PFSK-1 (cell line): ENCODE measurements around the gene SH3TC1.
A peak's percentile ranks its signal among the peaks of the same experiment; 100 is the strongest.

Source experiments
- FOXP2 ChIP-seq: optimal IDR thresholded peaks from 2 replicates; pipeline ENCODE3; 2011; ENCODE audit warnings: borderline replicate concordance, control low read depth, inconsistent platforms; ENCODE audit not compliant: insufficient read depth; ENCODE audit errors: extremely low read length, extremely low read depth
- POLR2AphosphoS5 ChIP-seq: IDR thresholded peaks from 2 replicates; pipeline ENCODE4 v1.6.1; 2012; ENCODE audit warnings: low read depth, mild to moderate bottlenecking, control low read depth, low read length, moderate library complexity
- REST ChIP-seq, 2 experiments: IDR thresholded peaks; 2 replicates each; pipeline versions ENCODE4 v1.6.1 to v1.8.0; 2011 to 2012; ENCODE audit warnings: low read depth in 2 of 2, low read length in 2 of 2, control low read depth in 1 of 2, inconsistent platforms in 1 of 2, mild to moderate bottlenecking in 1 of 2, moderate library complexity in 1 of 2; ENCODE audit not compliant: insufficient read depth in 1 of 2
- SIN3A ChIP-seq: IDR thresholded peaks from 2 replicates; pipeline ENCODE4 v1.6.1; 2012; ENCODE audit warnings: mild to moderate bottlenecking, low read length, moderate library complexity, borderline replicate concordance; ENCODE audit not compliant: insufficient read depth
- TAF1 ChIP-seq: IDR thresholded peaks from 2 replicates; pipeline ENCODE4 v1.6.1; 2012; ENCODE audit warnings: low read length, control low read depth, borderline replicate concordance; ENCODE audit not compliant: insufficient read depth

SH3TC1 gene

DNA sequence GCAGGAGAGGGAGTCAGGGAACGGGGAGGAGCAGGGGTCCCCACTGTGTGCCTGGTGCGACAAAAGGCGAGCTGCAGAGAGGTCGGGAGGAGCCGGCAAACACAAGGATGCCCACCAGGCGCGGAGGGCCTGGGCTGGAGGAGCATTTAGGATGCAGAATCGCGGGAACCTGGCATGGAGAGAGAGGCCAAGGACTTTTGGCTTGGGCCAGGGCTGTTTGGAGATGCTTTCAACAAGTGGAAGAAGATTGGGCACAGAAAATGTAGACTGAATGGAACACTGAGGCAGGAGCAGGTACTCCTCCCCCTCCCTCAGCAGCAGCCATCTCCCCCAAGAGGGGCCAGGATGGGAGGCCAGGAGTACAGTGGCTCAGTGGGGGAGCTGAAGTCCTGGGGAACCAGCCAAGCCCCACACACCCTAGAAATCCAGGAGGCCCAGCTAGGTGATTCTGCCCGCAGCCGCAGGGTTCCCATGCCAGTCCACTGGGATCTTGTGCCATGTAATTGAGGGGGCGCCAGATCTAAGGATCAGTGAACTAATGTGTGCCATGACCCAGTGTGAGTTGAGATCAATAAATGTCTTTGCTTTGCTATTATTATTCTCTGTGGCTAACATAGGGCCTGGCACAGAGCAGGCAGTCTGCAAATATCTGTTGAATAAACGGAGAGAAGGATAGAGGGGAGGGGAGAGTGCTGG lies 39.4 kb upstream of the SH3TC1 start:
- TF ChIP-seq SIN3A (no peak), FOXP2 (no peak), REST (IDR thresholded peaks at IDR 0.05; ENCODE audit: insufficient read depth in 1 of 2, low read depth in 2 of 2, low read length in 2 of 2) (no peak), POLR2AphosphoS5 (no peak), TAF1 (no peak)

DNA sequence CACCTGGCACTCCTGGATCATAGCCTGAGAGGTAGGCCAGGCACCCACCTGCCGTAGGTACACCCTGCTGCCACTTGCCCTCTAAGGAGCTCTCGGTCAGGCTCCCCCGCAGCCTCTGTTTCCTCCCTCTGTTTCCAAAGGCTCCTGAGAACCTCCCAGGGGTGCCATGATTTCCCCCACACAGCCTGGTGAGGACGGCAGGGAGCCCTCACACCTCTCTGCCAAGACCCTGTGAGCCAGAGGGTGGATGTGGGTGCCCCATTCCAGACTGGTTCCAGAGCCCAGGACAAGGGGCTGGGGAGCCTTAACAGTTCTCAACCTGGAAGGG lies 38.9 kb upstream of the SH3TC1 start:
- TF ChIP-seq POLR2AphosphoS5 (no peak), TAF1 (no peak), REST (IDR thresholded peaks at IDR 0.05; ENCODE audit: insufficient read depth in 1 of 2, low read depth in 2 of 2, low read length in 2 of 2) (no peak), FOXP2 (no peak), SIN3A (no peak)

DNA sequence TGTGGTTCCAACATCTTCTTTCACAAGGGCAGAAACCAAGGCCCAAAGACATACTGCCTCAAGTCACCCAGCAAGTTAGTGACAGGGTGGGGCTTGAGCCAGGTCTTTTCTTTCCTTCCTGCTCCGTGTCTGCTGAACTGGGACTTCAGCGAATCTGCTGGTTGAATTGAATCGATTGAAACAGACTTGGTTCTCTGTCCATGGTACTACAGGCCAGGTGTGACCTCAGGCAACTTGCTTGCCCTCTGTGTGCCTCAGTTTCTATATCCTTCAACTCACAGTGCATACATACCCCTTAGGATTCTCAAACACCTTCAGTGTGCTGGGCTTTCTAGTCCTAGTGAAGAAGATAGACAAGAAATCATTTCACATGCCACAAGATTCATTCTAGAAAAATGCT lies 38.5 kb upstream of the SH3TC1 start:
- TF ChIP-seq REST (IDR thresholded peaks at IDR 0.05; ENCODE audit: insufficient read depth in 1 of 2, low read depth in 2 of 2, low read length in 2 of 2) (peak; percentile 77 to 91), POLR2AphosphoS5 (no peak), TAF1 (no peak), FOXP2 (no peak), SIN3A (no peak)

DNA sequence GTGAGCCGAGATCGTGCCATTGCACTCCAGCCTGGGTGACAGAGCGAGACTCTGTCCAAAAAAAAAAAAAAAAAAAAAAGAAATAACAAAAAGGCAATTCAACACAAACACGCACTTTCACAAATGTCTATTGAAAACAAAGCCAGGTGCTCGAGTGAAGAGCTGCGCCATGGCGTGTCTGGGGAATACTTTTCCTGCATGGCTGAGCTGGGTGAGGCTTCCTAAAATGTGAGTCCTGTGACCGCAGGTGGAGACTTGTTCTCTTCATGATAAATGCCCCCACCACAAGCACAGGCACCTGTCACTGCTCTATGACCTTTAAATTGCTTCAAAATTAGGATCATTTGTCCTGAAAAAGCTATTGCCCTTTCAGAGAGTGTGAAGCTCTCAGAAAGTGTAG lies 36.5 kb upstream of the SH3TC1 start:
- TF ChIP-seq FOXP2 (no peak), REST (IDR thresholded peaks at IDR 0.05; ENCODE audit: insufficient read depth in 1 of 2, low read depth in 2 of 2, low read length in 2 of 2) (no peak), TAF1 (no peak), SIN3A (no peak), POLR2AphosphoS5 (no peak)

- no peak for TF ChIP-seq POLR2AphosphoS5
- TF ChIP-seq FOXP2, result no peak
- no peak for TF ChIP-seq REST (IDR thresholded peaks at IDR 0.05; ENCODE audit: insufficient read depth in 1 of 2, low read depth in 2 of 2, low read length in 2 of 2)
- TF ChIP-seq TAF1, result no peak
- TF ChIP-seq SIN3A, result no peak
These were observed 36.1 kb upstream of the SH3TC1 start for GRCh38 chr4:8163026-8163425.
